IPS DF 6.9 (cell line): ENCODE data around the gene WDR53.
"Not testable (repeated sequence)": the region's sequence is repeated elsewhere in the genome, so short reads cannot be mapped to it uniquely, and the experiment has no call there.

ENCODE experiments used
- DNase-seq: peaks from one replicate; pipeline ENCODE4 v3.0.0-alpha.2; 2013; ENCODE audit warnings: low read depth, low spot score
- H3K27ac ChIP-seq: one replicate; pipeline ENCODE4 v1.5.1; 2013; ENCODE audit warnings: low read length, control low read depth
- H3K27me3 ChIP-seq: 2 replicates; pipeline ENCODE4 v1.6.1; 2013; ENCODE audit warnings: mild to moderate bottlenecking, low read length; ENCODE audit not compliant: control insufficient read depth, insufficient read depth
- H3K36me3 ChIP-seq: 2 replicates; pipeline ENCODE4 v1.6.1; 2013; ENCODE audit warnings: low read length; ENCODE audit not compliant: control insufficient read depth, insufficient read depth
- H3K4me1 ChIP-seq: 2 replicates; pipeline ENCODE4 v1.6.1; 2013; ENCODE audit warnings: low read length; ENCODE audit not compliant: control insufficient read depth, insufficient read depth
- H3K4me3 ChIP-seq: 2 replicates; pipeline ENCODE4 v1.5.1; 2013; ENCODE audit warnings: mild to moderate bottlenecking, low read length
- H3K9me3 ChIP-seq: 2 replicates; pipeline ENCODE4 v1.6.1; 2013; ENCODE audit warnings: low read length, inconsistent platforms; ENCODE audit not compliant: control insufficient read depth, insufficient read depth
- WGBS: extraction: QIAGEN DNeasy Blood & Tissue Kit; methylation state at CpG from one replicate; pipeline ENCODE4 v1.1.7; 2013; ENCODE audit warnings: mixed read lengths, missing lambda C conversion rate; ENCODE audit not compliant: insufficient read length, insufficient coverage; 5-methylcytosine and 5-hydroxymethylcytosine counted together

WDR53 gene

GRCh38 chr3:196559826-196560225 is 8.5 kb downstream of the WDR53 start:
- Histone ChIP-seq H3K4me1 (no peaks in the 10 kb centered on the region), H3K4me3 (no peak overlapping the region), H3K9me3 (no peaks in the 10 kb centered on the region), H3K27ac (no peak overlapping the region), H3K36me3 (no peaks in the 10 kb centered on the region), H3K27me3 (no peaks in the 10 kb centered on the region)
- no CpG with 5 or more reads among the region's 3 CpGs for WGBS
- DNase-seq: no peak

- no peaks in the 10 kb centered on the region for H3K4me1 ChIP-seq
- H3K36me3 ChIP-seq: no peaks in the 10 kb centered on the region; the same call in 1 of the 2 replicates
- no peaks in the 10 kb centered on the region for H3K27me3 ChIP-seq
- no peaks in the 10 kb centered on the region for H3K9me3 ChIP-seq
- no peak overlapping the region for H3K4me3 ChIP-seq
- no peak for DNase-seq
- H3K27ac ChIP-seq: no peak overlapping the region
These were observed 9.9 kb downstream of the WDR53 start for GRCh38 chr3:196558476-196558875.

GRCh38 chr3:196557236-196557635 is 11.1 kb downstream of the WDR53 start:
- Histone ChIP-seq H3K9me3 (no peaks in the 10 kb centered on the region), H3K4me3 (no peak overlapping the region), H3K4me1 (no peaks in the 10 kb centered on the region), H3K36me3 (no peaks in the 10 kb centered on the region; the same call in 1 of the 2 replicates), H3K27ac (no peak overlapping the region), H3K27me3 (no peaks in the 10 kb centered on the region)
- WGBS: no CpG with 5 or more reads among the region's 5 CpGs
- DNase-seq: no peak

- no peak overlapping the region for H3K27ac ChIP-seq
- H3K27me3 ChIP-seq: no peaks in the 10 kb centered on the region
- H3K9me3 ChIP-seq: no peaks in the 10 kb centered on the region
- H3K4me1 ChIP-seq: no peaks in the 10 kb centered on the region
- WGBS: no CpG with 5 or more reads among the region's 3 CpGs
- no peak for DNase-seq
- H3K4me3 ChIP-seq: no peak overlapping the region
- no peaks in the 10 kb centered on the region; the same call in 1 of the 2 replicates for H3K36me3 ChIP-seq
These were observed 13.1 kb downstream of the WDR53 start for GRCh38 chr3:196555295-196555694.

- Histone ChIP-seq H3K27ac (no peak overlapping the region), H3K27me3 (no peaks in the 10 kb centered on the region), H3K9me3 (peaks cover 2% of the 10 kb centered on the region; the same call in 1 of the 2 replicates), H3K4me1 (no peaks in the 10 kb centered on the region), H3K36me3 (no peaks in the 10 kb centered on the region; the same call in 1 of the 2 replicates), H3K4me3 (no peak overlapping the region)
- no peak for DNase-seq
- no CpG with 5 or more reads among the region's 3 CpGs for WGBS
These were observed 14.1 kb downstream of the WDR53 start for GRCh38 chr3:196554205-196554604.

GRCh38 chr3:196553551-196553950 is 14.8 kb downstream of the WDR53 start:
- no CpG with 5 or more reads among the region's 9 CpGs for WGBS

GRCh38 chr3:196552253-196552652 is 16.1 kb downstream of the WDR53 start:
- H3K9me3 ChIP-seq: peaks cover 2% of the 10 kb centered on the region; the same call in 1 of the 2 replicates
- 100% methylated on average over 3 of the region's 5 CpGs for WGBS
- H3K27me3 ChIP-seq: no peaks in the 10 kb centered on the region
- H3K27ac ChIP-seq: no peak overlapping the region
- H3K4me1 ChIP-seq: no peaks in the 10 kb centered on the region
- H3K4me3 ChIP-seq: no peak overlapping the region
- no peaks in the 10 kb centered on the region; the same call in 1 of the 2 replicates for H3K36me3 ChIP-seq
- no peak for DNase-seq

More at GRCh38 chr3:196553551-196553950, 14.8 kb downstream of the WDR53 start:
- Histone ChIP-seq H3K9me3 (peaks cover 2% of the 10 kb centered on the region; the same call in 1 of the 2 replicates), H3K4me1 (no peaks in the 10 kb centered on the region), H3K27me3 (no peaks in the 10 kb centered on the region), H3K27ac (no peak overlapping the region), H3K36me3 (no peaks in the 10 kb centered on the region; the same call in 1 of the 2 replicates), H3K4me3 (no peak overlapping the region)
- no peak for DNase-seq

- H3K27ac ChIP-seq, H3K9me3 ChIP-seq, DNase-seq, H3K27me3 ChIP-seq, H3K4me3 ChIP-seq, H3K36me3 ChIP-seq, H3K4me1 ChIP-seq: not testable (repeated sequence)
- WGBS: no CpG with 5 or more reads among the region's 3 CpGs
These were observed 18.2 kb downstream of the WDR53 start for GRCh38 chr3:196550172-196550571.

- H3K36me3 ChIP-seq, DNase-seq, H3K9me3 ChIP-seq, H3K27ac ChIP-seq, H3K4me1 ChIP-seq, H3K4me3 ChIP-seq, H3K27me3 ChIP-seq: not testable (repeated sequence)
- WGBS: no CpG with 5 or more reads among the region's 1 CpG
These were observed 19.0 kb downstream of the WDR53 start for GRCh38 chr3:196549312-196549711.

GRCh38 chr3:196547067-196547466 is 21.3 kb downstream of the WDR53 start:
- Histone ChIP-seq H3K4me3 (no peak overlapping the region), H3K9me3 (peaks cover 4% of the 10 kb centered on the region; the same call in 1 of the 2 replicates)
- no CpG with 5 or more reads among the region's 2 CpGs for WGBS

GRCh38 chr3:196546537-196546936 is 21.8 kb downstream of the WDR53 start:
- no peaks in the 10 kb centered on the region for H3K36me3 ChIP-seq
- H3K4me3 ChIP-seq: no peak overlapping the region
- H3K4me1 ChIP-seq: no peaks in the 10 kb centered on the region
- no CpG with 5 or more reads among the region's 5 CpGs for WGBS
- no peak for DNase-seq
- no peak overlapping the region for H3K27ac ChIP-seq
- peaks cover 4% of the 10 kb centered on the region; the same call in 1 of the 2 replicates for H3K9me3 ChIP-seq
- no peaks in the 10 kb centered on the region for H3K27me3 ChIP-seq

More at GRCh38 chr3:196547067-196547466, 21.3 kb downstream of the WDR53 start:
- no peak for DNase-seq
- no peaks in the 10 kb centered on the region for H3K36me3 ChIP-seq
- no peak overlapping the region for H3K27ac ChIP-seq
- no peaks in the 10 kb centered on the region for H3K4me1 ChIP-seq
- no peaks in the 10 kb centered on the region for H3K27me3 ChIP-seq
